Measurements from ENCODE around the gene MATR3.

DNA sequence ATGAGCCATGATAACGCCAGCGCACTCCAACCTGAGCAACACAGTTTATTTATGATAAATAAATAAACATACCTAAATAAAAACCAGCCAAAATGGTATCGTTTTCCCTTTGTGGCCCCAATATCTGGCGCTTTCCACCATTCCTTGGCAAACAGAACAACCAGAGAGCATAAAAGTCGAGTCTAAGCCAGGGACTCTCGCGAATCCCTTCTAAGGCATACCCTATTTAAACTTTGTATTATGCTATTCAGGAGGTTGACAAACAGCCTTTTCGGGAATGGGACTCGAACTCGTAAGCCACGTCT, 386 bp upstream of the MATR3 start:
- no peak for TF ChIP-seq CTCF (conservative IDR thresholded peaks at IDR 0.05 in 1 of 2, IDR thresholded peaks at IDR 0.05 in 1 of 2; ENCODE audit: low read depth in 1 of 2, low read length in 2 of 2)
- TF ChIP-seq EZH2 (IDR thresholded peaks at IDR 0.05; ENCODE audit: low read length, missing control alignments), result no peak

Measured in fibroblast of lung (primary cell).